Measurements from ENCODE around the gene DEFB112. TPM values are rescaled to one million over a fixed set of nuclear protein-coding genes. Genes with fewer than 3 reads are reported as not detected.

DEFB112 gene
- total and polyA plus RNA-seq, 10 of the 15 experiments (the other 5 are each of a cell fraction or from before 2014, with no cell fraction given): not detected

GRCh38 chr6:50077385-50077784 lies 27.7 kb upstream of the DEFB112 start:
- ChIA-PET CTCF (no interaction called here), SMC1A (ENCODE audit: uncharacterized antibody, unreplicated experiment) (no interaction called here), POLR2A (no interaction called here), RAD21 (ENCODE audit: unreplicated experiment) (no interaction called here)
- intact Hi-C loops (cut with micrococcal nuclease; ENCODE audit: unreplicated experiment): no loop called here
- BruUV-seq (replicated peaks): no TSS peak
- no peak for DNase-seq (ENCODE audit: low read depth, low spot score)
- Histone ChIP-seq H3K9ac (ENCODE audit: control insufficient read depth, insufficient read depth, low read length) (no peak overlapping the region), H3K4me2 (ENCODE audit: control insufficient read depth, insufficient read depth) (no peak overlapping the region), H3K27me3 (replicated peaks in 1 of 2; ENCODE audit: control insufficient read depth in 2 of 2, insufficient read depth in 2 of 2, low read length in 1 of 2) (no peaks in the 10 kb centered on the region), H3K4me3 (no peak overlapping the region), H2AFZ (ENCODE audit: control insufficient read depth, low read depth, low read length) (no peak overlapping the region), H3K9me3 (replicated peaks; ENCODE audit: control insufficient read depth, insufficient read depth, low read length) (no peaks in the 10 kb centered on the region), H3K4me1 (ENCODE audit: control insufficient read depth, insufficient read depth, low read length) (no peaks in the 10 kb centered on the region), H4K20me1 (ENCODE audit: control insufficient read depth, insufficient read depth) (no peaks in the 10 kb centered on the region), H3K27ac (ENCODE audit: control insufficient read depth, insufficient read depth) (no peak overlapping the region), H3K79me2 (ENCODE audit: control insufficient read depth, insufficient read depth, low read length) (no peaks in the 10 kb centered on the region), H3K36me3 (ENCODE audit: control insufficient read depth in 2 of 2, insufficient read depth in 2 of 2, low read length in 1 of 2) (no peaks in the 10 kb centered on the region)
- no peak for FAIRE-seq
- 0% methylated on average over 1 of the region's 1 CpG for WGBS (ENCODE audit: insufficient coverage, insufficient replicate concordance, low lambda C conversion rate, missing lambda C conversion rate)
- in situ Hi-C loops (cut with MboI): no loop called here
- ATAC-seq: no peak
- TF ChIP-seq MYB (IDR thresholded peaks at IDR 0.05; ENCODE audit: borderline replicate concordance, low read depth, low read length) (no peak), ZNF207 (IDR thresholded peaks at IDR 0.05; ENCODE audit: borderline replicate concordance) (no peak), ATF2 (IDR thresholded peaks at IDR 0.05; ENCODE audit: low read length) (no peak), POLR2AphosphoS5 (IDR thresholded peaks at IDR 0.05; ENCODE audit: low read length) (no peak), E4F1 (IDR thresholded peaks at IDR 0.05; ENCODE audit: borderline replicate concordance, partially characterized antibody) (no peak), BCL3 (IDR thresholded peaks at IDR 0.05; ENCODE audit: borderline replicate concordance, insufficient read depth, low read depth, low read length, poor library complexity, severe bottlenecking) (no peak), NFYB (IDR thresholded peaks at IDR 0.05; ENCODE audit: insufficient read depth, low read depth, low read length) (no peak), ZZZ3 (IDR thresholded peaks at IDR 0.05; ENCODE audit: control insufficient read depth, insufficient read length, low read depth) (no peak), RFX5 (IDR thresholded peaks at IDR 0.05; ENCODE audit: low read depth, low read length) (no peak)
